A549 (cell line): ENCODE measurements around the gene DDTL.
"Not testable (repeated sequence)": the region's sequence is repeated elsewhere in the genome, so short reads cannot be mapped to it uniquely, and the experiment has no call there.

Experiments
- CHD2 ChIP-seq: fragments of 150-350 bp; IDR thresholded peaks from 2 replicates; pipeline ENCODE4 v1.6.1; 2014; ENCODE audit warnings: low read length; ENCODE audit not compliant: partially characterized antibody
- EHF ChIP-seq: fragments of 250-450 bp; sonication (Bioruptor Pico); IDR thresholded peaks from 2 replicates; pipeline ENCODE4 v1.5.0; 2020; ENCODE audit warnings: mild to moderate bottlenecking
- EP300 ChIP-seq, 2 experiments: fragments of >200 bp; sonication (Bioruptor Twin); formaldehyde crosslinking; IDR thresholded peaks; 2 replicates in 1 of 2; 3 replicates in 1 of 2; pipeline ENCODE4 v1.6.1; 2016 to 2017
- FOXS1 ChIP-seq: fragments of 250-450 bp; sonication (Bioruptor Pico); IDR thresholded peaks from 2 replicates; pipeline ENCODE4 v1.5.0; 2020; ENCODE audit warnings: mild to moderate bottlenecking, moderate library complexity
- MYC ChIP-seq: IDR thresholded peaks from 2 replicates; pipeline ENCODE4 v1.6.1; 2012; ENCODE audit warnings: mild to moderate bottlenecking, inconsistent platforms, low read length, improper control_type of control experiment, borderline replicate concordance
- POLR2A ChIP-seq: IDR thresholded peaks from 2 replicates; pipeline ENCODE4 v1.6.1; 2012; ENCODE audit warnings: mild to moderate bottlenecking, low read length
- RCOR1 ChIP-seq: fragments of 150-350 bp; IDR thresholded peaks from 2 replicates; pipeline ENCODE4 v1.6.1; 2014; ENCODE audit warnings: antibody characterized with exemption, low read length, low read depth
- ZSCAN20 ChIP-seq: fragments of 250-450 bp; sonication (Bioruptor Pico); IDR thresholded peaks from 2 replicates; pipeline ENCODE4 v1.8.0; 2022; ENCODE audit warnings: mild to moderate bottlenecking, moderate library complexity
- TF ChIP-seq, protein P1 (sequence below): fragments of >200 bp; sonication (Bioruptor Twin); formaldehyde crosslinking; IDR thresholded peaks from 3 replicates; pipeline ENCODE4 v1.5.1; 2016
- TF ChIP-seq, protein P2 (sequence below): fragments of >200 bp; sonication (Bioruptor Twin); formaldehyde crosslinking; IDR thresholded peaks from 3 replicates; pipeline ENCODE4 v1.6.1; 2016

DNA sequence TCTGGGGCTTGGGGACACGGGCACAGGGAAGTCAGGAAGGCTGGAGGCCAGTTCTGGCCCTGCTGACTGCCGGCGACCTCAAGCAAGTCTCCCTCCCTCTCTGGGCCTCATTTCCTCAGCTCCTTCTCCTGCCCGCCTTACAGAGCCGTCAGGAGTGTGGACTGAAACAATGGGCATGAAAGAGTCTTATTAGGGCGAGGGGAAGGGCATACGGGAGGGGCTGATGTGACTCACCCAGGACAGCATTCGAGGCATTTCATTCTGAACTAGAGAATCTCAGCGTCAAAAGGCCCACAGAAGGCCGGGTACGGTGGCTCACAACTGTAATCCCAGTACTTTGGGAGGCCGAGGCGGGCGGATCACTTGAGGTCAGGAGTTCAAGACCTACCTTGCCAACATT is 26.5 kb upstream of the DDTL start:
- TF ChIP-seq CHD2; POLR2A; EHF (CRISPR knock-in tag); EP300 (IDR thresholded peaks at IDR 0.05); ZSCAN20 (CRISPR knock-in tag); MYC; FOXS1 (CRISPR knock-in tag); RCOR1: not testable (repeated sequence)
- TF ChIP-seq, protein P1, sequence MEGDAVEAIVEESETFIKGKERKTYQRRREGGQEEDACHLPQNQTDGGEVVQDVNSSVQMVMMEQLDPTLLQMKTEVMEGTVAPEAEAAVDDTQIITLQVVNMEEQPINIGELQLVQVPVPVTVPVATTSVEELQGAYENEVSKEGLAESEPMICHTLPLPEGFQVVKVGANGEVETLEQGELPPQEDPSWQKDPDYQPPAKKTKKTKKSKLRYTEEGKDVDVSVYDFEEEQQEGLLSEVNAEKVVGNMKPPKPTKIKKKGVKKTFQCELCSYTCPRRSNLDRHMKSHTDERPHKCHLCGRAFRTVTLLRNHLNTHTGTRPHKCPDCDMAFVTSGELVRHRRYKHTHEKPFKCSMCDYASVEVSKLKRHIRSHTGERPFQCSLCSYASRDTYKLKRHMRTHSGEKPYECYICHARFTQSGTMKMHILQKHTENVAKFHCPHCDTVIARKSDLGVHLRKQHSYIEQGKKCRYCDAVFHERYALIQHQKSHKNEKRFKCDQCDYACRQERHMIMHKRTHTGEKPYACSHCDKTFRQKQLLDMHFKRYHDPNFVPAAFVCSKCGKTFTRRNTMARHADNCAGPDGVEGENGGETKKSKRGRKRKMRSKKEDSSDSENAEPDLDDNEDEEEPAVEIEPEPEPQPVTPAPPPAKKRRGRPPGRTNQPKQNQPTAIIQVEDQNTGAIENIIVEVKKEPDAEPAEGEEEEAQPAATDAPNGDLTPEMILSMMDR = not testable (repeated sequence)
- TF ChIP-seq, protein P2, sequence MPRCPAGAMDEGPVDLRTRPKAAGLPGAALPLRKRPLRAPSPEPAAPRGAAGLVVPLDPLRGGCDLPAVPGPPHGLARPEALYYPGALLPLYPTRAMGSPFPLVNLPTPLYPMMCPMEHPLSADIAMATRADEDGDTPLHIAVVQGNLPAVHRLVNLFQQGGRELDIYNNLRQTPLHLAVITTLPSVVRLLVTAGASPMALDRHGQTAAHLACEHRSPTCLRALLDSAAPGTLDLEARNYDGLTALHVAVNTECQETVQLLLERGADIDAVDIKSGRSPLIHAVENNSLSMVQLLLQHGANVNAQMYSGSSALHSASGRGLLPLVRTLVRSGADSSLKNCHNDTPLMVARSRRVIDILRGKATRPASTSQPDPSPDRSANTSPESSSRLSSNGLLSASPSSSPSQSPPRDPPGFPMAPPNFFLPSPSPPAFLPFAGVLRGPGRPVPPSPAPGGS = not testable (repeated sequence)
